GM12874 (cell line): ENCODE data around the gene LONP2.

ENCODE experiments used
- CTCF ChIP-seq: IDR thresholded peaks from 2 replicates; pipeline ENCODE4 v1.5.1; 2011; ENCODE audit warnings: low read depth, mild to moderate bottlenecking, control low read depth, low read length, moderate library complexity; ENCODE audit not compliant: insufficient read depth

Gene LONP2

GRCh38 chr16:48291754-48292153, 47.7 kb downstream of the LONP2 start:
- no peak for TF ChIP-seq CTCF

- no peak for TF ChIP-seq CTCF
Observed at GRCh38 chr16:48292452-48292851, 48.4 kb downstream of the LONP2 start.

GRCh38 chr16:48294724-48295123, 50.6 kb downstream of the LONP2 start:
- no peak for TF ChIP-seq CTCF

GRCh38 chr16:48295488-48296281, 51.6 kb downstream of the LONP2 start:
- no peak for TF ChIP-seq CTCF

GRCh38 chr16:48299471-48299870, 55.4 kb downstream of the LONP2 start:
- TF ChIP-seq CTCF: no peak

- no peak for TF ChIP-seq CTCF
Observed at GRCh38 chr16:48300391-48300856, 56.3 kb downstream of the LONP2 start.

GRCh38 chr16:48308535-48308934, 64.4 kb downstream of the LONP2 start:
- no peak for TF ChIP-seq CTCF
